HT1080 (cell line): Measurements from ENCODE around the gene PSMA7. TPM values are rescaled to one million over a fixed set of nuclear protein-coding genes. Genes with fewer than 3 reads are reported as not detected.

Experiments used
- DNase-seq: peaks from one replicate; pipeline ENCODE4 v3.0.0-alpha.2; 2015; ENCODE audit warnings: low read depth
- total RNA-seq: library from RNA; depleted of rRNA; stranded (reverse); fragments of >200 nt; shearing (Covaris generic); gene quantifications from 2 replicates; pipeline ENCODE4 v1.2.3, GENCODE V29; 2014

PSMA7 gene
- total RNA-seq, 1 experiment from 2014 or later: 550 TPM

GRCh38 chr20:62172666-62173065 lies 29.5 kb upstream of the PSMA7 start:
- no peak for DNase-seq

GRCh38 chr20:62171245-62171644 lies 28.1 kb upstream of the PSMA7 start:
- DNase-seq: no peak

- no peak for DNase-seq
Measured at GRCh38 chr20:62170536-62170935, 27.3 kb upstream of the PSMA7 start.

GRCh38 chr20:62168890-62169435 lies 25.8 kb upstream of the PSMA7 start:
- no peak for DNase-seq

GRCh38 chr20:62168061-62168460 lies 24.9 kb upstream of the PSMA7 start:
- no peak for DNase-seq

- DNase-seq: no peak
Measured at GRCh38 chr20:62167474-62167873, 24.3 kb upstream of the PSMA7 start.

GRCh38 chr20:62165762-62166399 lies 22.7 kb upstream of the PSMA7 start:
- DNase-seq: no peak

- no peak for DNase-seq
Measured at GRCh38 chr20:62164879-62165761, 21.9 kb upstream of the PSMA7 start.

GRCh38 chr20:62163986-62164762 lies 21.0 kb upstream of the PSMA7 start:
- DNase-seq: no peak

- DNase-seq: no peak
Measured at GRCh38 chr20:62163485-62163865, 20.3 kb upstream of the PSMA7 start.

GRCh38 chr20:62162765-62163484 lies 19.7 kb upstream of the PSMA7 start:
- no peak for DNase-seq

GRCh38 chr20:62161347-62161746 lies 18.2 kb upstream of the PSMA7 start:
- no peak for DNase-seq

GRCh38 chr20:62160876-62161275 lies 17.7 kb upstream of the PSMA7 start:
- DNase-seq: no peak

- DNase-seq: no peak
Measured at GRCh38 chr20:62160253-62160652, 17.1 kb upstream of the PSMA7 start.

- DNase-seq: peak; percentile 25
Measured at GRCh38 chr20:62159839-62160238, 16.6 kb upstream of the PSMA7 start.

- no peak for DNase-seq
Measured at GRCh38 chr20:62159052-62159451, 15.9 kb upstream of the PSMA7 start.

GRCh38 chr20:62158541-62158940 lies 15.3 kb upstream of the PSMA7 start:
- DNase-seq: no peak

- no peak for DNase-seq
Measured at GRCh38 chr20:62158088-62158400, 14.8 kb upstream of the PSMA7 start.

- DNase-seq: no peak
Measured at GRCh38 chr20:62157387-62158087, 14.3 kb upstream of the PSMA7 start.

GRCh38 chr20:62156592-62157386 lies 13.6 kb upstream of the PSMA7 start:
- DNase-seq: no peak
